K562 (cell line): ENCODE data around the gene HECW1. TPM values are rescaled to one million over a fixed set of nuclear protein-coding genes. Genes with fewer than 3 reads are reported as not detected.
A peak's percentile ranks its signal among the peaks of the same experiment; 100 is the strongest.

ENCODE experiments used
- ATAC-seq: fragments of 200-7000 bp; cut with Tn5 transposase; 3 replicates; pipeline ENCODE4 v1.9.1; 2020; ENCODE audit warnings: moderate library complexity
- BruUV-seq: library from RNA; stranded (reverse); fragments of 400-500 nt; replicated peaks from 2 replicates; lab custom pipeline; 2021; lab: Mats Ljungman, UMichigan
- CTCF ChIA-PET: fragments of 300-600 bp; formaldehyde crosslinking; extraction: SDS; loops from one replicate; lab custom pipeline; 2021; ENCODE audit warnings: low intra/inter-chr PET ratio; lab: Yijun Ruan, JAX
- POLR2A ChIA-PET: fragments of 300-600, 350-650 bp; sonication (Branson Sonifier 250); formaldehyde crosslinking; extraction: SDS; loops from one replicate; lab custom pipeline; 2021; ENCODE audit warnings: antibody characterized with exemption, inconsistent platforms; lab: Yijun Ruan, JAX
- DNase-seq, 4 experiments: peaks; one replicate each; pipeline versions ENCODE4 v3.0.0 to v3.0.0-alpha.2; 2011 to 2018; ENCODE audit warnings: low spot score in 3 of 4, mixed read lengths in 3 of 4; ENCODE audit errors: extremely low read depth in 1 of 4
- FAIRE-seq: peaks from 2 replicates; lab custom pipeline; 2011; peaks lifted over from hg19 to GRCh38; lab: Jason Lieb, UNC
- H2AFZ ChIP-seq: 2 replicates; pipeline ENCODE4 v1.6.0; 2011; ENCODE audit warnings: low read depth, low read length, control low read depth, inconsistent platforms
- H3K27ac ChIP-seq: fragments of 200-600 bp; 3 replicates; pipeline ENCODE4 v1.8.0; 2011; ENCODE audit warnings: low read depth, mild to moderate bottlenecking, control low read depth, inconsistent platforms, low read length, moderate library complexity, mixed read lengths; ENCODE audit errors: extremely low read depth
- H3K27me3 ChIP-seq, 2 experiments: fragments of 300-600 bp in 1 of 2; 2 replicates in 1 of 2; 3 replicates in 1 of 2; pipeline versions ENCODE4 v1.6.0 to v1.8.0; 2011; ENCODE audit warnings: inconsistent platforms in 2 of 2, low read length in 2 of 2, mild to moderate bottlenecking in 1 of 2, mixed read lengths in 1 of 2, moderate library complexity in 1 of 2; ENCODE audit not compliant: control insufficient read depth in 2 of 2, insufficient read depth in 2 of 2
- H3K36me3 ChIP-seq: fragments of 300-600 bp; 3 replicates; pipeline ENCODE4 v1.8.0; 2011; ENCODE audit warnings: mild to moderate bottlenecking, low read length, inconsistent platforms; ENCODE audit not compliant: control insufficient read depth, insufficient read depth
- H3K4me1 ChIP-seq, 2 experiments: fragments of 200-600 bp in 1 of 2; replicated peaks in 1 of 2; 2 replicates in 1 of 2; 3 replicates in 1 of 2; pipeline versions ENCODE4 v1.5.1 to v1.8.0; 2011; ENCODE audit warnings: inconsistent platforms in 2 of 2, low read length in 2 of 2, mild to moderate bottlenecking in 1 of 2, mixed read lengths in 1 of 2, moderate library complexity in 1 of 2; ENCODE audit not compliant: control insufficient read depth in 2 of 2, insufficient read depth in 2 of 2
- H3K4me2 ChIP-seq: 2 replicates; pipeline ENCODE4 v1.6.1; 2011; ENCODE audit warnings: low read length, control low read depth, inconsistent platforms, mixed read lengths; ENCODE audit not compliant: insufficient read depth
- H3K4me3 ChIP-seq: fragments of 200-600 bp; sonication (generic), shearing (Covaris generic); 2 replicates; pipeline ENCODE4 v1.5.1; 2016; ENCODE audit warnings: control low read depth, inconsistent platforms
- H3K79me2 ChIP-seq: fragments of 200-600 bp; 3 replicates; pipeline ENCODE4 v1.8.0; 2011; ENCODE audit warnings: low read length, inconsistent platforms; ENCODE audit not compliant: control insufficient read depth, insufficient read depth
- H3K9ac ChIP-seq, 2 experiments: 2 replicates each; pipeline versions ENCODE4 v1.6.0 to v1.6.1; 2011; ENCODE audit warnings: low read depth in 2 of 2, low read length in 2 of 2, control low read depth in 1 of 2, inconsistent platforms in 1 of 2, mild to moderate bottlenecking in 1 of 2, mixed read lengths in 1 of 2; ENCODE audit not compliant: insufficient read depth in 1 of 2
- H3K9me1 ChIP-seq: one replicate; pipeline ENCODE4 v1.6.0; 2011; ENCODE audit warnings: inconsistent platforms, mild to moderate bottlenecking, low read length, moderate library complexity; ENCODE audit not compliant: control insufficient read depth, insufficient read depth
- H3K9me3 ChIP-seq: replicated peaks from 2 replicates; pipeline ENCODE4 v1.5.1; 2011; ENCODE audit warnings: low read depth, low read length, inconsistent platforms; ENCODE audit not compliant: control insufficient read depth, insufficient read depth
- H4K20me1 ChIP-seq: replicated peaks from 2 replicates; pipeline ENCODE4 v1.6.1; 2011; ENCODE audit warnings: low read length, inconsistent platforms, mixed read lengths; ENCODE audit not compliant: control insufficient read depth, insufficient read depth
- ATF3 ChIP-seq, 2 experiments: fragments of 450-650 bp in 1 of 2; sonication (generic) in 1 of 2; formaldehyde crosslinking in 1 of 2; IDR thresholded peaks in 1 of 2; conservative IDR thresholded peaks in 1 of 2; 2 replicates each; pipeline versions ENCODE4 v1.6.1 to v1.8.1; 2016 to 2023; ENCODE audit warnings: mild to moderate bottlenecking in 2 of 2, moderate library complexity in 2 of 2, inconsistent platforms in 1 of 2, missing genetic modification reagents in 1 of 2
- EGR1 ChIP-seq: fragments of 450-650 bp; conservative IDR thresholded peaks from 2 replicates; pipeline ENCODE4 v1.6.1; 2017; ENCODE audit warnings: mild to moderate bottlenecking
- GTF2B ChIP-seq: IDR thresholded peaks from 2 replicates; pipeline ENCODE4 v1.6.1; 2011; ENCODE audit not compliant: insufficient read length; ENCODE audit errors: extremely low read depth
- RBBP5 ChIP-seq: fragments of 200-600 bp; sonication (generic); IDR thresholded peaks from 2 replicates; pipeline ENCODE4 v1.6.1; 2012; ENCODE audit warnings: borderline replicate concordance, mild to moderate bottlenecking, low read length, control low read depth, inconsistent platforms; ENCODE audit not compliant: insufficient read depth, poor library complexity, severe bottlenecking
- RBM25 ChIP-seq: fragments of 200-400 bp; formaldehyde crosslinking; IDR thresholded peaks from 2 replicates; pipeline ENCODE4 v1.6.1; 2018; ENCODE audit warnings: low read length, low read depth, moderate library complexity; ENCODE audit not compliant: severe bottlenecking
- TFAP4 ChIP-seq: sonication (generic); formaldehyde crosslinking; IDR thresholded peaks from 2 replicates; pipeline ENCODE4 v1.8.0; 2022; ENCODE audit warnings: missing genetic modification reagents, mild to moderate bottlenecking, moderate library complexity, borderline replicate concordance
- WGBS: fragments of 100-300 bp; shearing (Covaris generic); methylation state at CpG from one replicate; pipeline ENCODE4 v1.1.6; 2016; ENCODE audit warnings: low coverage, mixed read lengths; ENCODE audit not compliant: insufficient coverage; ENCODE audit errors: missing lambda C conversion rate; 5-methylcytosine and 5-hydroxymethylcytosine counted together
- in situ Hi-C: fragments of 300-500 bp; cut with MboI; formaldehyde crosslinking; loops from 4 replicates; pipeline ENCODE4 v1.15.0; 2018; ENCODE audit warnings: inconsistent platforms, mixed read lengths
- intact Hi-C: fragments of 100-400 bp; cut with micrococcal nuclease; formaldehyde crosslinking; loops from 2 replicates; pipeline ENCODE4 v1.14.2; 2022
- polyA plus RNA-seq, 8 experiments: library from polyadenylated mRNA; depleted of rRNA in 4 of 8; stranded (reverse) in 5 of 8; unstranded in 3 of 8; fragments of >200 nt; fragmentation: Nextera tagmentation in 2 of 8; fragmentation: Illumina TruSeq in 1 of 8; extraction: Ambion mirVana in 2 of 8; extraction: Trizol in 1 of 8; gene quantifications; 2 replicates each; pipeline versions ENCODE4 v1.2.1 to v1.2.3, GENCODE V29; 2011 to 2014; ENCODE audit warnings: inconsistent platforms in 1 of 8, missing spikeins in 1 of 8
- total RNA-seq, 7 experiments: library from RNA; depleted of rRNA in 6 of 7; stranded (reverse); fragments of >200 nt in 6 of 7; fragmentation: Illumina TruSeq in 2 of 7; extraction: Trizol in 2 of 7; gene quantifications; 2 replicates each; pipeline versions ENCODE4 v1.2.1 to v1.2.3, GENCODE V29; 2011 to 2021; ENCODE audit warnings: low replicate concordance in 1 of 7

Gene HECW1
- total and polyA plus RNA-seq, 9 of the 15 experiments (the other 6 are each of a cell fraction or from before 2014, with no cell fraction given): 0.07 to 0.31 (median 0.13) TPM; not detected in 4

- intact Hi-C loops (no loop called here), in situ Hi-C loops (no loop called here)
- DNase-seq (no peak), ATAC-seq (no peak)
- Histone ChIP-seq H4K20me1 (no peaks in the 10 kb centered on the region), H3K79me2 (no peaks in the 10 kb centered on the region), H3K4me1 (no peaks in the 10 kb centered on the region), H3K4me2 (no peak overlapping the region), H3K27me3 (peaks cover 38 to 42% of the 10 kb centered on the region in 2 experiments), H3K9ac (no peak overlapping the region), H3K36me3 (no peaks in the 10 kb centered on the region), H3K9me1 (no peaks in the 10 kb centered on the region), H2AFZ (no peak overlapping the region)
- WGBS: 0% methylated on average over 2 of the region's 2 CpGs
- ChIA-PET POLR2A (no interaction called here), CTCF (no interaction called here)
- no TSS peak for BruUV-seq
- TF ChIP-seq RBM25 (peak; percentile 44), TFAP4 (CRISPR knock-in tag) (no peak)
- TF ChIP-seq, all 486 proteins: peak for 1
- no peak overlapping the region for H3K27ac ChIP-seq
- no peak for FAIRE-seq
- H3K9me3 ChIP-seq: no peaks in the 10 kb centered on the region
- no peak overlapping the region for H3K4me3 ChIP-seq
Observed at GRCh38 chr7:43505412-43505811, 393.0 kb downstream of the HECW1 start.

DNA sequence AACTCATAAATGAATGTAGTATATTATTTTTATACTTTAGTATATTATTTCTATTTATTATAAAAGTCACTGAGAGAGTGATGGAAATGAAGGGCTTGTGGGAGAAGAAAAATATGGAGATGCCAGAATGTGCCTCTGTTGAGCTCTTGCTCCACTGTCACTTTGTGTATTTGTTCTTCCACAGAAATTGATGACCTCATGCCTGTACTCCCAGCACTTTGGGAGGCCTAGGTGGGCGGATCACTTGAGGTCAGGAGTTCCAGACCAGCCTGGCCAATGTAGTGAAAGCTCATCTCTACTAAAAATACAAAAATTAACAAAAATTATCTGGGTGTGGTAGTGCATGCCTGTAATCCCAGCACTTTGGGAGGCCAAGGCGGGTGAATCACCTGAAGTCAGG is 394.0 kb downstream of the HECW1 start:
- CTCF ChIA-PET: no interaction called here
- Histone ChIP-seq H3K79me2 (no peaks in the 10 kb centered on the region), H3K4me1 (no peaks in the 10 kb centered on the region), H3K36me3 (no peaks in the 10 kb centered on the region), H3K9me1 (no peaks in the 10 kb centered on the region), H3K27me3 (peaks cover 41 to 47% of the 10 kb centered on the region in 2 experiments), H2AFZ (no peak overlapping the region), H3K4me3 (no peak overlapping the region), H4K20me1 (peaks cover 2% of the 10 kb centered on the region; the same call in 1 of the 2 replicates), H3K4me2 (no peak overlapping the region), H3K9ac (no peak overlapping the region), H3K9me3 (no peaks in the 10 kb centered on the region), H3K27ac (no peak overlapping the region)
- no TSS peak for BruUV-seq
- TF ChIP-seq GTF2B: no peak
- TF ChIP-seq EGR1: 0 out of 2 replicates have a peak, but pooled peaks have one; percentile 17
- peak; percentile 29; the same call in 1 of the 2 replicates for TF ChIP-seq ATF3 (IDR thresholded peaks at IDR 0.05)
- TF ChIP-seq ATF3 (CRISPR knock-in tag; conservative IDR thresholded peaks at IDR 0.05): no peak
- no peak for TF ChIP-seq RBBP5
- 0% methylated on average over 2 of the region's 2 CpGs for WGBS
- DNase-seq (no peak), FAIRE-seq (no peak), ATAC-seq (no peak)
- intact Hi-C loops (no loop called here), in situ Hi-C loops (no loop called here)
- POLR2A ChIA-PET: no interaction called here
